ENCODE data around the gene APEX1.

The APEX1 gene

GRCh38 chr14:20454516-20455354, at the start of gene APEX1, which contains the start of gene OSGEP:
TSS of gene APEX1 (plus strand) at chr14:20455226. CDS start at chr14:20455646, 420 bp downstream.
TSS of gene OSGEP (minus strand) at chr14:20454812. CDS start at chr14:20454683, 129 bp downstream.
- DNase-seq (ENCODE audit: extremely low read depth, low read depth): peak; percentile 98
- TF ChIP-seq CTCF (IDR thresholded peaks at IDR 0.05; ENCODE audit: low read depth, low read length): no peak

GRCh38 chr14:20409226-20409625, 45.8 kb upstream of the APEX1 start:
- DNase-seq (ENCODE audit: extremely low read depth, low read depth): no peak
- TF ChIP-seq CTCF (IDR thresholded peaks at IDR 0.05; ENCODE audit: low read depth, low read length): no peak

- no peak for TF ChIP-seq CTCF (IDR thresholded peaks at IDR 0.05; ENCODE audit: low read depth, low read length)
- no peak for DNase-seq (ENCODE audit: extremely low read depth, low read depth)
Observed at GRCh38 chr14:20412411-20412810, 42.6 kb upstream of the APEX1 start.

GRCh38 chr14:20412876-20413743, 41.9 kb upstream of the APEX1 start, which contains the start of gene TEP1:
TSS of gene TEP1 (minus strand) at chr14:20413501. CDS start at chr14:20408439, 5,062 bp downstream.
- DNase-seq (ENCODE audit: extremely low read depth, low read depth): peak; percentile 47
- no peak for TF ChIP-seq CTCF (IDR thresholded peaks at IDR 0.05; ENCODE audit: low read depth, low read length)

- TF ChIP-seq CTCF (IDR thresholded peaks at IDR 0.05; ENCODE audit: low read depth, low read length): no peak
- DNase-seq (ENCODE audit: extremely low read depth, low read depth): no peak
Observed at GRCh38 chr14:20413744-20414082, 41.3 kb upstream of the APEX1 start.

- peak; percentile 65 for TF ChIP-seq CTCF (IDR thresholded peaks at IDR 0.05; ENCODE audit: low read depth, low read length)
- no peak for DNase-seq (ENCODE audit: extremely low read depth, low read depth)
Observed at GRCh38 chr14:20415782-20416206, 39.2 kb upstream of the APEX1 start.

- DNase-seq (ENCODE audit: extremely low read depth, low read depth): no peak
- no peak for TF ChIP-seq CTCF (IDR thresholded peaks at IDR 0.05; ENCODE audit: low read depth, low read length)
Observed at GRCh38 chr14:20416223-20416622, 38.8 kb upstream of the APEX1 start.

All from AG09319 (cell line).